Measurements from ENCODE around the gene COL18A1.

Gene COL18A1

GRCh38 chr21:45474323-45474950 lies 69.5 kb downstream of the COL18A1 start:
- Histone ChIP-seq H3K9me3 (ENCODE audit: control insufficient read depth in 2 of 2, low read length in 2 of 2) (no peaks in the 10 kb centered on the region), H3K27me3 (ENCODE audit: control insufficient read depth in 1 of 2, insufficient read depth in 2 of 2, low read length in 2 of 2) (peaks cover 7% of the 10 kb centered on the region in 2 donors), H3K27ac (ENCODE audit: low read length) (no peak overlapping the region), H3K36me3 (ENCODE audit: control insufficient read depth in 2 of 2, insufficient read depth in 2 of 2, low read length in 2 of 2) (peaks cover 4 to 8% of the 10 kb centered on the region in 2 donors), H3K4me1 (ENCODE audit: control insufficient read depth, insufficient read depth, low read length) (peaks cover 30% of the 10 kb centered on the region), H3K4me3 (ENCODE audit: low read length in 2 of 2) (no peak overlapping the region), H3K9ac (ENCODE audit: low read length in 2 of 2) (no peak overlapping the region)

GRCh38 chr21:45475004-45475685 lies 70.2 kb downstream of the COL18A1 start:
- Histone ChIP-seq H3K27ac (ENCODE audit: low read length) (no peak overlapping the region), H3K36me3 (ENCODE audit: control insufficient read depth in 2 of 2, insufficient read depth in 2 of 2, low read length in 2 of 2) (peaks cover 4 to 8% of the 10 kb centered on the region in 2 donors), H3K4me3 (ENCODE audit: low read length in 2 of 2) (no peak overlapping the region), H3K9me3 (ENCODE audit: control insufficient read depth in 2 of 2, low read length in 2 of 2) (no peaks in the 10 kb centered on the region), H3K9ac (ENCODE audit: low read length in 2 of 2) (no peak overlapping the region), H3K27me3 (ENCODE audit: control insufficient read depth in 1 of 2, insufficient read depth in 2 of 2, low read length in 2 of 2) (peaks cover 7% of the 10 kb centered on the region in 2 donors), H3K4me1 (ENCODE audit: control insufficient read depth, insufficient read depth, low read length) (peaks cover 30% of the 10 kb centered on the region)

GRCh38 chr21:45475797-45476570 lies 71.0 kb downstream of the COL18A1 start:
- no peak overlapping the region for H3K27ac ChIP-seq (ENCODE audit: low read length)
- no peaks in the 10 kb centered on the region for H3K9me3 ChIP-seq (ENCODE audit: control insufficient read depth in 2 of 2, low read length in 2 of 2)
- peaks cover 4 to 8% of the 10 kb centered on the region in 2 donors for H3K36me3 ChIP-seq (ENCODE audit: control insufficient read depth in 2 of 2, insufficient read depth in 2 of 2, low read length in 2 of 2)
- no peak overlapping the region for H3K9ac ChIP-seq (ENCODE audit: low read length in 2 of 2)
- no peak overlapping the region for H3K4me3 ChIP-seq (ENCODE audit: low read length in 2 of 2)
- peaks cover 7% of the 10 kb centered on the region in 2 donors for H3K27me3 ChIP-seq (ENCODE audit: control insufficient read depth in 1 of 2, insufficient read depth in 2 of 2, low read length in 2 of 2)
- H3K4me1 ChIP-seq (ENCODE audit: control insufficient read depth, insufficient read depth, low read length): peaks cover 26% of the 10 kb centered on the region

- Histone ChIP-seq H3K36me3 (ENCODE audit: control insufficient read depth in 2 of 2, insufficient read depth in 2 of 2, low read length in 2 of 2) (peaks cover 4 to 8% of the 10 kb centered on the region in 2 donors), H3K4me1 (ENCODE audit: control insufficient read depth, insufficient read depth, low read length) (peaks cover 21% of the 10 kb centered on the region), H3K27ac (ENCODE audit: low read length) (no peak overlapping the region), H3K9me3 (ENCODE audit: control insufficient read depth in 2 of 2, low read length in 2 of 2) (no peaks in the 10 kb centered on the region), H3K9ac (ENCODE audit: low read length in 2 of 2) (no peak overlapping the region), H3K4me3 (ENCODE audit: low read length in 2 of 2) (no peak overlapping the region), H3K27me3 (ENCODE audit: control insufficient read depth in 1 of 2, insufficient read depth in 2 of 2, low read length in 2 of 2) (peaks cover 7% of the 10 kb centered on the region in 2 donors)
Measured at GRCh38 chr21:45476582-45476981, 71.6 kb downstream of the COL18A1 start.

- H3K27ac ChIP-seq (ENCODE audit: low read length): no peak overlapping the region
- H3K36me3 ChIP-seq (ENCODE audit: control insufficient read depth in 2 of 2, insufficient read depth in 2 of 2, low read length in 2 of 2): peaks cover 4 to 8% of the 10 kb centered on the region in 2 donors
- peaks cover 12% of the 10 kb centered on the region for H3K4me1 ChIP-seq (ENCODE audit: control insufficient read depth, insufficient read depth, low read length)
- H3K9ac ChIP-seq (ENCODE audit: low read length in 2 of 2): no peak overlapping the region
- H3K27me3 ChIP-seq (ENCODE audit: control insufficient read depth in 1 of 2, insufficient read depth in 2 of 2, low read length in 2 of 2): peaks cover 3 to 5% of the 10 kb centered on the region in 2 donors
- H3K4me3 ChIP-seq (ENCODE audit: low read length in 2 of 2): peak overlapping the region in 1 of 2 donors; percentile 44
- H3K9me3 ChIP-seq (ENCODE audit: control insufficient read depth in 2 of 2, low read length in 2 of 2): no peaks in the 10 kb centered on the region
Measured at GRCh38 chr21:45477176-45478114, 72.5 kb downstream of the COL18A1 start.

- Histone ChIP-seq H3K4me3 (ENCODE audit: low read length in 2 of 2) (peak overlapping the region in 1 of 2 donors; percentile 44), H3K27ac (ENCODE audit: low read length) (no peak overlapping the region), H3K27me3 (ENCODE audit: control insufficient read depth in 1 of 2, insufficient read depth in 2 of 2, low read length in 2 of 2) (peaks cover 0 to 5% of the 10 kb centered on the region in 2 donors), H3K4me1 (ENCODE audit: control insufficient read depth, insufficient read depth, low read length) (peaks cover 9% of the 10 kb centered on the region), H3K9me3 (ENCODE audit: control insufficient read depth in 2 of 2, low read length in 2 of 2) (no peaks in the 10 kb centered on the region), H3K36me3 (ENCODE audit: control insufficient read depth in 2 of 2, insufficient read depth in 2 of 2, low read length in 2 of 2) (peaks cover 4 to 10% of the 10 kb centered on the region in 2 donors), H3K9ac (ENCODE audit: low read length in 2 of 2) (no peak overlapping the region)
Measured at GRCh38 chr21:45478115-45478801, 73.3 kb downstream of the COL18A1 start.

GRCh38 chr21:45478816-45479669 lies 74.1 kb downstream of the COL18A1 start:
- peaks cover 0 to 3% of the 10 kb centered on the region in 2 donors for H3K27me3 ChIP-seq (ENCODE audit: control insufficient read depth in 1 of 2, insufficient read depth in 2 of 2, low read length in 2 of 2)
- H3K36me3 ChIP-seq (ENCODE audit: control insufficient read depth in 2 of 2, insufficient read depth in 2 of 2, low read length in 2 of 2): peaks cover 4 to 13% of the 10 kb centered on the region in 2 donors
- peaks cover 9% of the 10 kb centered on the region for H3K4me1 ChIP-seq (ENCODE audit: control insufficient read depth, insufficient read depth, low read length)
- no peak overlapping the region for H3K9ac ChIP-seq (ENCODE audit: low read length in 2 of 2)
- H3K9me3 ChIP-seq (ENCODE audit: control insufficient read depth in 2 of 2, low read length in 2 of 2): no peaks in the 10 kb centered on the region
- H3K4me3 ChIP-seq (ENCODE audit: low read length in 2 of 2): no peak overlapping the region
- no peak overlapping the region for H3K27ac ChIP-seq (ENCODE audit: low read length)

- H3K27ac ChIP-seq (ENCODE audit: low read length): no peak overlapping the region
Measured at GRCh38 chr21:45479691-45480675, 75.0 kb downstream of the COL18A1 start.

More at GRCh38 chr21:45479691-45480675, 75.0 kb downstream of the COL18A1 start:
- Histone ChIP-seq H3K36me3 (ENCODE audit: control insufficient read depth in 2 of 2, insufficient read depth in 2 of 2, low read length in 2 of 2) (peaks cover 4 to 18% of the 10 kb centered on the region in 2 donors), H3K27me3 (ENCODE audit: control insufficient read depth in 1 of 2, insufficient read depth in 2 of 2, low read length in 2 of 2) (peaks cover 0 to 2% of the 10 kb centered on the region in 2 donors), H3K9ac (ENCODE audit: low read length in 2 of 2) (no peak overlapping the region), H3K4me3 (ENCODE audit: low read length in 2 of 2) (no peak overlapping the region), H3K4me1 (ENCODE audit: control insufficient read depth, insufficient read depth, low read length) (peaks cover 9% of the 10 kb centered on the region), H3K9me3 (ENCODE audit: control insufficient read depth in 2 of 2, low read length in 2 of 2) (no peaks in the 10 kb centered on the region)

Data from stomach smooth muscle (tissue), 2 donors.